OCI-LY7 (cell line): ENCODE measurements around the gene EDNRA. TPM values are rescaled to one million over a fixed set of nuclear protein-coding genes. Genes with fewer than 3 reads are reported as not detected.
"Not testable (repeated sequence)": the region's sequence is repeated elsewhere in the genome, so short reads cannot be mapped to it uniquely, and the experiment has no call there.

Source experiments
- Bru-seq: library from RNA; stranded (reverse); fragments of 400-500 nt; gene quantifications from one replicate; lab custom pipeline; 2021; lab: Mats Ljungman, UMichigan
- BruChase-seq, 2 experiments: library from RNA; stranded (reverse); fragments of 400-500 nt; gene quantifications; one replicate each; lab custom pipeline; 2021; lab: Mats Ljungman, UMichigan
- BruUV-seq: library from RNA; stranded (reverse); fragments of 400-500 nt; replicated peaks from 2 replicates; lab custom pipeline; 2021; lab: Mats Ljungman, UMichigan
- CTCF ChIA-PET: fragments of 300-600 bp; sonication (Branson Sonifier 250); formaldehyde crosslinking; loops from one replicate; lab custom pipeline; 2022; ENCODE audit warnings: antibody characterized with exemption; ENCODE audit not compliant: unreplicated experiment; lab: Charles Lee
- POLR2A ChIA-PET: fragments of 300-600 bp; sonication (Branson Sonifier 250); formaldehyde crosslinking; loops from one replicate; lab custom pipeline; 2022; ENCODE audit warnings: antibody characterized with exemption; lab: Charles Lee
- DNase-seq: peaks from one replicate; pipeline ENCODE4 v3.0.0-alpha.2; 2015; ENCODE audit warnings: low spot score
- H2AFZ ChIP-seq: fragments of 200-600 bp; sonication (generic), shearing (Covaris generic); 2 replicates; pipeline ENCODE4 v1.6.1; 2014; ENCODE audit warnings: mild to moderate bottlenecking, antibody characterized with exemption, low read length, moderate library complexity
- H3K27ac ChIP-seq: fragments of 200-600 bp; sonication (generic); 2 replicates; pipeline ENCODE4 v1.5.1; 2014; ENCODE audit warnings: mixed run types, low read depth, mild to moderate bottlenecking, moderate library complexity, low read length, inconsistent platforms; ENCODE audit not compliant: poor library complexity, severe bottlenecking
- H3K36me3 ChIP-seq: fragments of 200-600 bp; sonication (generic); 2 replicates; pipeline ENCODE4 v1.6.1; 2014; ENCODE audit warnings: mild to moderate bottlenecking, antibody characterized with exemption, low read length, moderate library complexity, mixed read lengths; ENCODE audit not compliant: insufficient read depth
- H3K4me1 ChIP-seq: fragments of 200-600 bp; sonication (generic); 2 replicates; pipeline ENCODE4 v1.5.1; 2014; ENCODE audit warnings: mild to moderate bottlenecking, low read length; ENCODE audit not compliant: insufficient read depth, poor library complexity, severe bottlenecking
- H3K4me2 ChIP-seq: fragments of 200-600 bp; sonication (generic); 2 replicates; pipeline ENCODE4 v1.6.1; 2014; ENCODE audit warnings: mild to moderate bottlenecking, low read length
- H3K4me3 ChIP-seq: fragments of 200-600 bp; sonication (generic); 2 replicates; pipeline ENCODE4 v1.5.1; 2014; ENCODE audit warnings: mild to moderate bottlenecking, low read depth, low read length; ENCODE audit not compliant: poor library complexity, severe bottlenecking
- H3K79me2 ChIP-seq: fragments of 200-600 bp; sonication (generic); 2 replicates; pipeline ENCODE4 v1.6.1; 2016; ENCODE audit warnings: low read depth, mild to moderate bottlenecking, low read length, moderate library complexity, mixed read lengths; ENCODE audit not compliant: insufficient read depth
- H3K9me2 ChIP-seq: fragments of 200-600 bp; sonication (generic); 2 replicates; pipeline ENCODE4 v1.6.1; 2016; ENCODE audit warnings: mild to moderate bottlenecking, low read length, mixed read lengths; ENCODE audit not compliant: insufficient read depth
- H3K9me3 ChIP-seq: fragments of 200-600 bp; sonication (generic); 2 replicates; pipeline ENCODE4 v1.6.1; 2014; ENCODE audit warnings: mild to moderate bottlenecking, mixed run types, low read length, mixed read lengths
- H4K20me1 ChIP-seq: fragments of 200-600 bp; sonication (generic); 2 replicates; pipeline ENCODE4 v1.6.1; 2014; ENCODE audit warnings: mild to moderate bottlenecking, antibody characterized with exemption, low read length, moderate library complexity, mixed read lengths; ENCODE audit not compliant: insufficient read depth
- EZH2phosphoT487 ChIP-seq: fragments of 200-600 bp; sonication (generic); IDR thresholded peaks from 2 replicates; pipeline ENCODE4 v1.6.1; 2018; ENCODE audit warnings: low read depth, borderline replicate concordance, mild to moderate bottlenecking, mixed run types, antibody characterized with exemption, low read length, moderate library complexity, mixed read lengths
- intact Hi-C: fragments of 100-400 bp; cut with micrococcal nuclease; formaldehyde crosslinking; loops from one replicate; pipeline ENCODE4 v1.10.0; 2022; ENCODE audit not compliant: unreplicated experiment
- long read RNA-seq: library from polyadenylated mRNA; stranded (forward); transcript quantifications from one replicate; pipeline ENCODE4 v2.0.0, GENCODE V29; 2022
- total RNA-seq, 2 experiments: library from RNA; depleted of rRNA in 1 of 2; stranded (reverse); fragments of >200 nt in 1 of 2; shearing (Covaris generic) in 1 of 2; gene quantifications; 2 replicates each; pipeline ENCODE4 v1.2.3, GENCODE V29; 2014 to 2022
- TF ChIP-seq, protein P1 (sequence below): fragments of 200-600 bp; sonication (generic); conservative IDR thresholded peaks from 2 replicates; pipeline ENCODE4 v1.5.1; 2014; ENCODE audit warnings: mild to moderate bottlenecking, antibody characterized with exemption, low read length, moderate library complexity, mixed read lengths

The EDNRA gene
- total RNA-seq (2014; rRNA removed; shearing (Covaris generic)) = not detected in 2 replicates
- not detected in 2 replicates for total RNA-seq (2022)
- not detected for Bru-seq, nascent RNA
- BruChase-seq, experiment 1, labeled RNA remaining after a 6-hour chase = not detected
- not detected for BruChase-seq, experiment 2, labeled RNA remaining after a 2-hour chase
- long read RNA-seq = 0 reads

DNA sequence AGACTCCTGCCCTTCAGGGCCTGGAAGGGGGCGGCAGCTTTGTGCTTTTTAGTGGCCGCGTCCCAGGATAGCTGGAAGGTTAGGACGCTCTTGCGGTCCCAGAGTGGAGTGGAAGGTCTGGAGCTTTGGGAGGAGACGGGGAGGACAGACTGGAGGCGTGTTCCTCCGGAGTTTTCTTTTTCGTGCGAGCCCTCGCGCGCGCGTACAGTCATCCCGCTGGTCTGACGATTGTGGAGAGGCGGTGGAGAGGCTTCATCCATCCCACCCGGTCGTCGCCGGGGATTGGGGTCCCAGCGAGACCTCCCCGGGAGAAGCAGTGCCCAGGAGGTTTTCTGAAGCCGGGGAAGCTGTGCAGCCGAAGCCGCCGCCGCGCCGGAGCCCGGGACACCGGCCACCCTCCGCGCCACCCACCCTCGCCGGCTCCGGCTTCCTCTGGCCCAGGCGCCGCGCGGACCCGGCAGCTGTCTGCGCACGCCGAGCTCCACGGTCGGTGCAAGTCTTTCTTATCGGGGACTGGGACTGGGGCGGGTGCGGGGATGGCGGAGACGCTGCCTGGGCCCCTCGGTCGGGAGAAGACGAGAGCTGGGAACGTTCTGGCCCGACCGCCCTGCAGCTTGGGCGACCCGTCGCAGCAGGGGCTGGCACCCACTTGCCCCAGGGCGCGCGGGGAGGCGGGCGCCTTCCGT lies at the start of gene EDNRA:
Gene EDNRA (plus strand): TSS at position 207 of the 686 bp plus-strand sequence. CDS start 4,585 bp downstream, outside the sequence.
- no peaks in the 10 kb centered on the region for H3K9me2 ChIP-seq
- no peaks in the 10 kb centered on the region for H3K36me3 ChIP-seq
- POLR2A ChIA-PET = no interaction called here
- H3K4me3 ChIP-seq = no peak within 1 kb of the TSS
- TF ChIP-seq, protein P1, sequence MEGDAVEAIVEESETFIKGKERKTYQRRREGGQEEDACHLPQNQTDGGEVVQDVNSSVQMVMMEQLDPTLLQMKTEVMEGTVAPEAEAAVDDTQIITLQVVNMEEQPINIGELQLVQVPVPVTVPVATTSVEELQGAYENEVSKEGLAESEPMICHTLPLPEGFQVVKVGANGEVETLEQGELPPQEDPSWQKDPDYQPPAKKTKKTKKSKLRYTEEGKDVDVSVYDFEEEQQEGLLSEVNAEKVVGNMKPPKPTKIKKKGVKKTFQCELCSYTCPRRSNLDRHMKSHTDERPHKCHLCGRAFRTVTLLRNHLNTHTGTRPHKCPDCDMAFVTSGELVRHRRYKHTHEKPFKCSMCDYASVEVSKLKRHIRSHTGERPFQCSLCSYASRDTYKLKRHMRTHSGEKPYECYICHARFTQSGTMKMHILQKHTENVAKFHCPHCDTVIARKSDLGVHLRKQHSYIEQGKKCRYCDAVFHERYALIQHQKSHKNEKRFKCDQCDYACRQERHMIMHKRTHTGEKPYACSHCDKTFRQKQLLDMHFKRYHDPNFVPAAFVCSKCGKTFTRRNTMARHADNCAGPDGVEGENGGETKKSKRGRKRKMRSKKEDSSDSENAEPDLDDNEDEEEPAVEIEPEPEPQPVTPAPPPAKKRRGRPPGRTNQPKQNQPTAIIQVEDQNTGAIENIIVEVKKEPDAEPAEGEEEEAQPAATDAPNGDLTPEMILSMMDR = no peak
- no peak for TF ChIP-seq EZH2phosphoT487
- H3K9me3 ChIP-seq = no peaks in the 10 kb centered on the region
- H4K20me1 ChIP-seq = no peaks in the 10 kb centered on the region
- no peak within 1 kb of the TSS for H3K4me2 ChIP-seq
- DNase-seq = no peak
- intact Hi-C loops = no loop called here
- BruUV-seq = no TSS peak
- CTCF ChIA-PET = no interaction called here
- no peaks in the 10 kb centered on the region for H3K4me1 ChIP-seq
- no peak within 1 kb of the TSS for H2AFZ ChIP-seq
- no peaks in the 10 kb centered on the region for H3K79me2 ChIP-seq
- no peak within 1 kb of the TSS for H3K27ac ChIP-seq

DNA sequence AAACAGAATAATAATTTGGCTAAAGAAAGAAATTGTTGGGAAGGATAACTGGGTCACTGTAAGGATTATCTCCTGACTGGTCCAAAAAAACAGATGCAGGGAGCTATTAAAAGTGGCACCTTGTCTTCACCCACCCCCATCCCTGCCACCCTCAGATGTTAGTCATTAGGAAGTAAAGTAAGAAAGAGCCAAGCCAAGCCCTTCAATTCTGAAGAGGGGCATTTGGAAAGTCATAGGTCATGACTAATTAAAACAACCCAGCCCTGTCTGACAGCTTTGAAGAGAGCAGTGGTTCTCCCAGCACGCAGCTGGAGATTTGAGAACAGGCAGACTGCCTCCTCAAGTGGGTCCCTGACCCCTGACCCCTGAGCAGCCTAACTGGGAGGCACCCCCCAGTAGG lies 46.5 kb upstream of the EDNRA start:
- intact Hi-C loops, H3K27ac ChIP-seq, H4K20me1 ChIP-seq, CTCF ChIA-PET, H3K79me2 ChIP-seq, DNase-seq, H3K4me2 ChIP-seq, H3K9me3 ChIP-seq, H3K4me1 ChIP-seq, BruUV-seq, H3K36me3 ChIP-seq, POLR2A ChIA-PET, H3K4me3 ChIP-seq, H3K9me2 ChIP-seq, H2AFZ ChIP-seq: not testable (repeated sequence)

DNA sequence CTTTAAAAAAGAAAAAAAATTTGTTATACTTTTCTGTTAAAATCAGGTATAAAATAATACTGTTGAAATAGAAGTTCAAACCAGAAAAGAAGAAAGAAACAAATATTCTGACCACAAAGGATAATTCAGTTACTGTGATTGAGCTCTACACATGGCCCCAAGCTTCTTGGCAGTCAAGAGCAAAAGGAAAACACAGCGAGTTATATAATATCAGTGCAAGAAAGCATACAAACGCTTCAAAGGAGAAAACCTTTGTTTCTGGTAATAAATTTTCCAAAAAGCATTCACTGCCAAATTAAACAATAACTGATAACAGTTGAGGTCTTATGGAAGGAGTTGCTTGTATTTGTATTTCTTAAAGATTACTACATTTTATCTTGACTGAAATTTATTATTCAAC lies 40.5 kb upstream of the EDNRA start:
- Histone ChIP-seq H3K36me3 (no peaks in the 10 kb centered on the region), H3K27ac (no peak overlapping the region), H3K79me2 (no peaks in the 10 kb centered on the region), H3K4me2 (no peak overlapping the region), H3K9me3 (no peaks in the 10 kb centered on the region), H3K4me1 (no peaks in the 10 kb centered on the region), H3K4me3 (no peak overlapping the region), H2AFZ (no peak overlapping the region), H3K9me2 (no peaks in the 10 kb centered on the region), H4K20me1 (no peaks in the 10 kb centered on the region)
- TF ChIP-seq, protein P1 = no peak
- TF ChIP-seq EZH2phosphoT487 = no peak
- intact Hi-C loops = no loop called here
- POLR2A ChIA-PET = no interaction called here
- no peak for DNase-seq
- BruUV-seq = no TSS peak
- CTCF ChIA-PET = no interaction called here
